Smooth muscle cell (in vitro differentiated cells): Measurements from ENCODE around the gene DNPH1. TPM values are rescaled to one million over a fixed set of nuclear protein-coding genes. Genes with fewer than 3 reads are reported as not detected.

Source experiments
- DNase-seq: peaks from one replicate; lab custom pipeline; 2025; ENCODE audit not compliant: unreplicated experiment; lab: John Stamatoyannopoulos, UW
- H2AFZ ChIP-seq: fragments of 200-600 bp; sonication (generic); 2 replicates; pipeline ENCODE4 v1.6.0; 2016; ENCODE audit warnings: antibody characterized with exemption, low read depth, mild to moderate bottlenecking
- H3F3A ChIP-seq: fragments of 200-600 bp; sonication (generic); 2 replicates; pipeline ENCODE4 v1.6.0; 2017; ENCODE audit warnings: antibody characterized with exemption, low read depth
- H3K27ac ChIP-seq: fragments of 200-600 bp; sonication (generic); 2 replicates; pipeline ENCODE4 v1.5.1; 2016; ENCODE audit warnings: low read depth, mild to moderate bottlenecking
- H3K27me3 ChIP-seq: fragments of 200-600 bp; sonication (generic); 2 replicates; pipeline ENCODE4 v1.6.1; 2016; ENCODE audit warnings: low read depth, mild to moderate bottlenecking
- H3K36me3 ChIP-seq: fragments of 200-600 bp; sonication (generic); 2 replicates; pipeline ENCODE4 v1.5.1; 2016; ENCODE audit warnings: low read depth
- H3K4me1 ChIP-seq: fragments of 200-600 bp; sonication (generic); 2 replicates; pipeline ENCODE4 v1.5.1; 2016; ENCODE audit warnings: low read depth
- H3K4me2 ChIP-seq: fragments of 200-600 bp; sonication (generic); 2 replicates; pipeline ENCODE4 v1.6.0; 2016; ENCODE audit warnings: mild to moderate bottlenecking
- H3K4me3 ChIP-seq: fragments of 200-600 bp; sonication (generic); 2 replicates; pipeline ENCODE4 v1.5.1; 2016; ENCODE audit warnings: mild to moderate bottlenecking
- H3K79me2 ChIP-seq: fragments of 200-600 bp; sonication (generic); 2 replicates; pipeline ENCODE4 v1.6.0; 2016; ENCODE audit warnings: low read depth, mild to moderate bottlenecking
- H3K9ac ChIP-seq: fragments of 200-600 bp; sonication (generic); 2 replicates; pipeline ENCODE4 v1.6.0; 2016; ENCODE audit warnings: low read depth
- H3K9me3 ChIP-seq: fragments of 200-600 bp; sonication (generic); replicated peaks from 2 replicates; pipeline ENCODE4 v1.5.1; 2016; ENCODE audit warnings: low read depth
- H4K20me1 ChIP-seq: fragments of 200-600 bp; sonication (generic); 2 replicates; pipeline ENCODE4 v1.6.0; 2016; ENCODE audit warnings: low read depth
- WGBS: methylation state at CpG from one replicate; pipeline ENCODE4 v1.1.7; 2016; ENCODE audit warnings: low lambda C conversion rate; 5-methylcytosine and 5-hydroxymethylcytosine counted together
- polyA plus RNA-seq: library from polyadenylated mRNA; unstranded; fragments of >200 nt; fragmentation: Nextera tagmentation; extraction: Ambion mirVana; gene quantifications from 2 replicates; pipeline ENCODE4 v1.2.1, GENCODE V29; 2016
- total RNA-seq: library from RNA; depleted of rRNA; stranded (reverse); fragments of >200 nt; gene quantifications from 2 replicates; pipeline ENCODE4 v1.2.3, GENCODE V29; 2014
- TF ChIP-seq, protein P1 (sequence below): fragments of 200-600 bp; sonication (generic); IDR thresholded peaks from 2 replicates; pipeline ENCODE4 v1.5.1; 2017; ENCODE audit warnings: borderline replicate concordance, mild to moderate bottlenecking, antibody characterized with exemption; ENCODE audit not compliant: insufficient read depth, poor library complexity, severe bottlenecking

DNPH1 gene
- total and polyA plus RNA-seq, 2 experiments from 2014 or later, result 33.8 to 82.1 TPM

DNA sequence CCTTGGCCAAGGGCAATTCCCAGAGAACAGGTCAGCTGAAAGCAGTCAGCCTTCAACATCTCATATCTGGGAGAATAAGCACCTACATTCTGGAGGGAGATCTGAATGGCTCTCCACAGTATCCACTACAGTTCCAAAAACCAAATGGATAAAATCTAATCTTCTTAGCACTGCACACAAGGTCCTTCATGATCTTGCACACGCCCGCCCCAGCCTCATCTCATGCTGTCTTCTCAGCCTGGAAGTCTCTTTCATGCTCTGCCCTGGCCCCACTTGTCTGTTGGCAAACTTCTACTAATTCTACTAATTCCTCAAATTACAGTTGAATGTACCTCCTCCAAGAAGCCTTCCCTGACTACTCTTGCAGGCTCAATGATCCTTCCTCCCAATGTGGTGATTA, 12.2 kb upstream of the DNPH1 start:
- TF ChIP-seq, protein P1, sequence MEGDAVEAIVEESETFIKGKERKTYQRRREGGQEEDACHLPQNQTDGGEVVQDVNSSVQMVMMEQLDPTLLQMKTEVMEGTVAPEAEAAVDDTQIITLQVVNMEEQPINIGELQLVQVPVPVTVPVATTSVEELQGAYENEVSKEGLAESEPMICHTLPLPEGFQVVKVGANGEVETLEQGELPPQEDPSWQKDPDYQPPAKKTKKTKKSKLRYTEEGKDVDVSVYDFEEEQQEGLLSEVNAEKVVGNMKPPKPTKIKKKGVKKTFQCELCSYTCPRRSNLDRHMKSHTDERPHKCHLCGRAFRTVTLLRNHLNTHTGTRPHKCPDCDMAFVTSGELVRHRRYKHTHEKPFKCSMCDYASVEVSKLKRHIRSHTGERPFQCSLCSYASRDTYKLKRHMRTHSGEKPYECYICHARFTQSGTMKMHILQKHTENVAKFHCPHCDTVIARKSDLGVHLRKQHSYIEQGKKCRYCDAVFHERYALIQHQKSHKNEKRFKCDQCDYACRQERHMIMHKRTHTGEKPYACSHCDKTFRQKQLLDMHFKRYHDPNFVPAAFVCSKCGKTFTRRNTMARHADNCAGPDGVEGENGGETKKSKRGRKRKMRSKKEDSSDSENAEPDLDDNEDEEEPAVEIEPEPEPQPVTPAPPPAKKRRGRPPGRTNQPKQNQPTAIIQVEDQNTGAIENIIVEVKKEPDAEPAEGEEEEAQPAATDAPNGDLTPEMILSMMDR, result no peak
- Histone ChIP-seq H3K4me1 (no peaks in the 10 kb centered on the region), H3F3A (no peaks in the 10 kb centered on the region), H3K27ac (no peak overlapping the region), H3K36me3 (no peaks in the 10 kb centered on the region), H3K27me3 (peaks cover 75% of the 10 kb centered on the region), H2AFZ (no peak overlapping the region), H3K79me2 (no peaks in the 10 kb centered on the region), H3K4me3 (no peak overlapping the region), H4K20me1 (no peaks in the 10 kb centered on the region), H3K9me3 (no peaks in the 10 kb centered on the region), H3K9ac (no peak overlapping the region), H3K4me2 (no peak overlapping the region)
- DNase-seq, result no peak
- 96% methylated on average over 2 of the region's 2 CpGs for WGBS

DNA sequence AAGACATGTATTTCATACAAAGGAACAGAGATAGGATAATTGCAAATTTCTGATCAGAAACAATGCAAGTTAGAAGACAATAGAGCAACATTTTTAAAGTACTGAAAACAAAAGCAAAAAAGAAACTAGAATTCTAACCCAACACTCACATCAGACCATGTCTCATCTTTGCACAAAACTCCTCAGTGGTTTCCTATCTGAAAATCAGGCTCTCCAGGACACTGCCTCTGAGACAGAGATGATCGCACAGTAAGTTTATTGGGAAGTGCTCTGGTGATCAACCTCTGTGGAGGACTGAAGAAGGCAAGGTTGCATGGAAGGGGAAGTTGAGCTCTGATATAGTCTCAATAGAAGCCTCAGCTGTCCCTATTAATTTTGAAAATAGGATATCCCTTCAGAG, 11.7 kb upstream of the DNPH1 start:
- Histone ChIP-seq H3K4me1 (no peaks in the 10 kb centered on the region), H2AFZ (no peak overlapping the region), H3K4me2 (no peak overlapping the region), H3K27ac (no peak overlapping the region), H3K4me3 (no peak overlapping the region), H3K79me2 (no peaks in the 10 kb centered on the region), H3K27me3 (peaks cover 70% of the 10 kb centered on the region), H3F3A (no peaks in the 10 kb centered on the region), H4K20me1 (no peaks in the 10 kb centered on the region), H3K36me3 (no peaks in the 10 kb centered on the region), H3K9me3 (no peaks in the 10 kb centered on the region), H3K9ac (no peak overlapping the region)
- 94% methylated on average over 1 of the region's 1 CpG for WGBS
- DNase-seq, result no peak
- TF ChIP-seq, protein P1, result no peak

DNA sequence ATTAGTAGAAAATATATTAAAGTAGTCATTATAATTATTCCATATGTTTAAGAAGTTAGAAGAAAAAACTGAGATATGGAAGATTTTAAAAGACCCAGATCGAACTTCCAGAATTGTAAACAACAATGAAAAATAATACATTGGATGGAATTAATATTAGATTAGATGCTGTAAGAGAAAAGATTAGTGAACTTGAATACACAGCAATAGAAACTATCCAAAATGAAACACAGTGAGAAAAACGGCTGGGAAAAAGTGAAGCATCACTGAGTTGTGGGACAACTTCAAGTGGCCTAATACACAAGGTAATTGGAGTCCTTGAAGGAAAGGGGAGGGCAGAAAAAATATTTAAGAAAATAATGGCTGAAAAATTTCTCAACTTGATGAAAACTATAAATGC, 9.8 kb upstream of the DNPH1 start:
- no peaks in the 10 kb centered on the region for H3F3A ChIP-seq
- WGBS, result 80% methylated on average over 2 of the region's 2 CpGs
- TF ChIP-seq, protein P1, result no peak
- no peak overlapping the region for H2AFZ ChIP-seq
- no peaks in the 10 kb centered on the region for H4K20me1 ChIP-seq
- H3K27me3 ChIP-seq, result peaks cover 51% of the 10 kb centered on the region
- no peaks in the 10 kb centered on the region for H3K36me3 ChIP-seq
- H3K4me2 ChIP-seq, result no peak overlapping the region
- no peaks in the 10 kb centered on the region for H3K79me2 ChIP-seq
- H3K4me1 ChIP-seq, result no peaks in the 10 kb centered on the region
- no peaks in the 10 kb centered on the region for H3K9me3 ChIP-seq
- no peak overlapping the region for H3K27ac ChIP-seq
- H3K9ac ChIP-seq, result no peak overlapping the region
- no peak for DNase-seq
- H3K4me3 ChIP-seq, result no peak overlapping the region

DNA sequence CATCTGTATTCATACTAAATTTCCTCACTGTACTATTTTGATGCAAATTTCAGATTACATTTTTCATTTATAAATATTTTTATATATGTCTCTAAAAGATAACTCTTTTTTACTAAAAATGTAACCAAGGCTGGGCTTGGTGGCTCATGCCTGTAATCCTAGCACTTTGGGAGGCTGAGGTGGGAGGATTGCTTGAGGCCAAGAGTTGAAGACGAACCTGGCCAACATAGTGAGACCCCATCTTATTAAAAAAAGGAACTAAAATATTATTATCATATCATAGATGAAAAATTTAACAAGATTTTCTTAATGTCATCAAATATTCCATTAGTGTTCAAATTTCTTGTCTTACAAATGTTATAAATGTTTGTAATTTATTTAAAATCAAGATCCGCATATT, 6.6 kb upstream of the DNPH1 start:
- TF ChIP-seq, protein P1, result no peak
- WGBS, result 95% methylated on average over 2 of the region's 2 CpGs
- H3K4me3 ChIP-seq, result no peak overlapping the region
- H3K9me3 ChIP-seq, result no peaks in the 10 kb centered on the region
- H3K4me2 ChIP-seq, result no peak overlapping the region
- no peaks in the 10 kb centered on the region for H3K79me2 ChIP-seq
- no peaks in the 10 kb centered on the region for H3K4me1 ChIP-seq
- no peaks in the 10 kb centered on the region for H3F3A ChIP-seq
- H3K36me3 ChIP-seq, result no peaks in the 10 kb centered on the region
- no peak for DNase-seq
- no peaks in the 10 kb centered on the region for H4K20me1 ChIP-seq
- H3K27me3 ChIP-seq, result peaks cover 32% of the 10 kb centered on the region
- H2AFZ ChIP-seq, result no peak overlapping the region
- H3K27ac ChIP-seq, result no peak overlapping the region
- no peak overlapping the region for H3K9ac ChIP-seq
